A549 (cell line): ENCODE results near the gene ABCA4.

Experiments used
- CTCF ChIP-seq: fragments of >200 bp; sonication (Bioruptor Twin); formaldehyde crosslinking; IDR thresholded peaks from 3 replicates; pipeline ENCODE4 v1.5.1; 2016
- JUNB ChIP-seq: fragments of >200 bp; sonication (Bioruptor Twin); formaldehyde crosslinking; IDR thresholded peaks from 2 replicates; pipeline ENCODE4 v1.6.1; 2016
- KDM1A ChIP-seq: fragments of 200-600 bp; sonication (generic); IDR thresholded peaks from 2 replicates; pipeline ENCODE4 v1.6.1; 2016; ENCODE audit warnings: low read depth, mild to moderate bottlenecking
- MAX ChIP-seq: IDR thresholded peaks from 2 replicates; pipeline ENCODE4 v1.6.1; 2012
- PBX3 ChIP-seq: IDR thresholded peaks from 2 replicates; pipeline ENCODE4 v1.6.1; 2012
- RAD21 ChIP-seq, 2 experiments: fragments of >200 bp in 1 of 2; sonication (Bioruptor Twin) in 1 of 2; formaldehyde crosslinking in 1 of 2; IDR thresholded peaks in 1 of 2; conservative IDR thresholded peaks in 1 of 2; 2 replicates in 1 of 2; 3 replicates in 1 of 2; pipeline ENCODE4 v1.6.1; 2012 to 2018; ENCODE audit warnings: inconsistent platforms in 1 of 2
- SMC3 ChIP-seq: fragments of >200 bp; sonication (Bioruptor Twin); formaldehyde crosslinking; IDR thresholded peaks from 3 replicates; pipeline ENCODE4 v1.6.1; 2018; ENCODE audit warnings: inconsistent platforms

GRCh38 chr1:93969887-93970286, 151.1 kb downstream of the ABCA4 start:
- no peak for TF ChIP-seq SMC3
- no peak for TF ChIP-seq CTCF
- TF ChIP-seq MAX, result no peak
- no peak for TF ChIP-seq KDM1A
- no peak for TF ChIP-seq RAD21 (conservative IDR thresholded peaks at IDR 0.05 in 1 of 2, IDR thresholded peaks at IDR 0.05 in 1 of 2)
- TF ChIP-seq JUNB, result no peak
- no peak for TF ChIP-seq PBX3
